ENCODE data around the gene ISG20L2.

The ISG20L2 gene

DNA sequence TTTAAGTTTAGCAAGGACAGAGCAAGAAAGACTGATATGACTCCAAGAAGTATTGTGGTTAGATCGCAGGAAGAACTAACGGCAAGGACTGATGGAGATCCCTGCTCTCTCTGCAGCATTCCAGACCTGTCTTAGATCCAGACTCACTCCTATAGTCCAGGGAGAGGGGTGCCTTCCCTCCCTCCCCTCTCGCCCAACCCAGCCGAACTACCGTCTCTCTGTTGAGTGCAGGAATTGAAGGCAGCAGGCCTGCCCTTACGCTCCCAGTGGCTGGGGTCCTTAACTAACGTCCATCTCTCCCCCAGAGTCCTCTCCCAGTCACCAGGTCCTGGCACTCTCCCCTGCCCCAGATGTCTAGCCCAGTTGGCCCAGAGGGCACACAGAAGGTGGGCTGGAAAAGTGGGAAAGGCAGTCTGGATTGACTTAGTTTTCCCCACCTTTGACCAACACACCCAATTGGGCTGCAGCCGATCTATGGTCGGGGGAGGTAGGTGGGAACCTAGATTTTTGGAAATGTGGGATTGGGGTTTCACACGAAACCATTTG is 24.3 kb downstream of the ISG20L2 start:
- peaks cover 68% of the 10 kb centered on the region for H3K27me3 ChIP-seq (replicated peaks; ENCODE audit: insufficient read depth, low read length)
- no peaks in the 10 kb centered on the region for H4K20me1 ChIP-seq (ENCODE audit: insufficient read depth, low read length)
- H3K4me1 ChIP-seq (ENCODE audit: low read length): peaks cover 16% of the 10 kb centered on the region
- no peaks in the 10 kb centered on the region for H3K79me2 ChIP-seq (ENCODE audit: low read length)
- H3K9ac ChIP-seq (ENCODE audit: low read length): no peak overlapping the region
- H3K9me2 ChIP-seq (replicated peaks; ENCODE audit: insufficient read depth, low read length): no peaks in the 10 kb centered on the region
- no peaks in the 10 kb centered on the region; the same call in 1 of the 2 replicates for H3F3A ChIP-seq (ENCODE audit: insufficient read depth, low read length)
- no peak overlapping the region for H3K27ac ChIP-seq (ENCODE audit: low read length)
- H3K4me3 ChIP-seq (ENCODE audit: low read length): no peak overlapping the region
- no peaks in the 10 kb centered on the region for H3K36me3 ChIP-seq (replicated peaks; ENCODE audit: insufficient read depth, low read length)
- DNase-seq: no peak
- no peak overlapping the region for H3K4me2 ChIP-seq (ENCODE audit: low read depth, low read length)
- TF ChIP-seq EZH2phosphoT487 (IDR thresholded peaks at IDR 0.05; ENCODE audit: low read length) (no peak), EZH2 (optimal IDR thresholded peaks at IDR 0.05; ENCODE audit: low read depth, low read length) (no peak), CTCF (IDR thresholded peaks at IDR 0.05; ENCODE audit: low read length) (no peak)
- no peaks in the 10 kb centered on the region for H3K9me3 ChIP-seq (replicated peaks; ENCODE audit: insufficient read depth, low read length)
- H2AFZ ChIP-seq (ENCODE audit: low read length): no peak overlapping the region

GRCh38 chr1:156703741-156704140 is 24.8 kb downstream of the ISG20L2 start:
- H3K9me3 ChIP-seq (replicated peaks; ENCODE audit: insufficient read depth, low read length): no peaks in the 10 kb centered on the region
- H3K27me3 ChIP-seq (replicated peaks; ENCODE audit: insufficient read depth, low read length): peaks cover 68% of the 10 kb centered on the region
- TF ChIP-seq CTCF (IDR thresholded peaks at IDR 0.05; ENCODE audit: low read length) (no peak), EZH2phosphoT487 (IDR thresholded peaks at IDR 0.05; ENCODE audit: low read length) (no peak), EZH2 (optimal IDR thresholded peaks at IDR 0.05; ENCODE audit: low read depth, low read length) (no peak)
- no peaks in the 10 kb centered on the region for H3K79me2 ChIP-seq (ENCODE audit: low read length)
- H3K27ac ChIP-seq (ENCODE audit: low read length): no peak overlapping the region
- H3K9me2 ChIP-seq (replicated peaks; ENCODE audit: insufficient read depth, low read length): no peaks in the 10 kb centered on the region
- DNase-seq: no peak
- no peak overlapping the region for H3K4me2 ChIP-seq (ENCODE audit: low read depth, low read length)
- no peak overlapping the region for H2AFZ ChIP-seq (ENCODE audit: low read length)
- H3F3A ChIP-seq (ENCODE audit: insufficient read depth, low read length): no peaks in the 10 kb centered on the region; the same call in 1 of the 2 replicates
- no peak overlapping the region for H3K9ac ChIP-seq (ENCODE audit: low read length)
- no peaks in the 10 kb centered on the region for H3K36me3 ChIP-seq (replicated peaks; ENCODE audit: insufficient read depth, low read length)
- H4K20me1 ChIP-seq (ENCODE audit: insufficient read depth, low read length): no peaks in the 10 kb centered on the region
- H3K4me1 ChIP-seq (ENCODE audit: low read length): peaks cover 16% of the 10 kb centered on the region
- H3K4me3 ChIP-seq (ENCODE audit: low read length): no peak overlapping the region

DNA sequence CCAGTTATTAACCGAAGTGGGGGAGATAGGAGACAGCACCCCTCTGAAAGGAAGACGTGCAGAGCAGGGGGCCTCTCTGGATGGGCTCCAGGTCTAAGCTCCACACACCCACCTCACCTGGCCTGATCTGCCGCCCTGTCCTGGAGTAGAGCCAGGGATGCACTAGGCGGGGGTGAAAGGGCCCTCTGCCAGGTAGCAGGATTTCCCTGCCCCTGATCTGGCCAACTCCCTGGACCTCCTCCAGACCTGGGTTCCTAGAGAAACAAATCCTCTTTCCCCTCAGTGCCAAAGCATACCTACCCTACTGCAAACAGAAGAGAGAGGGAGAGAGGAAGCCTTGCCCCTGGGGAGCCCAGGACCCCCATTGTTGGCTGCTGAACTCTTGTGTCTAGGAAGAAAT is 25.2 kb downstream of the ISG20L2 start:
- no peak overlapping the region for H3K4me3 ChIP-seq (ENCODE audit: low read length)
- H3K27me3 ChIP-seq (replicated peaks; ENCODE audit: insufficient read depth, low read length): peaks cover 68% of the 10 kb centered on the region
- H3K9me2 ChIP-seq (replicated peaks; ENCODE audit: insufficient read depth, low read length): no peaks in the 10 kb centered on the region
- no peak overlapping the region for H3K9ac ChIP-seq (ENCODE audit: low read length)
- H4K20me1 ChIP-seq (ENCODE audit: insufficient read depth, low read length): no peaks in the 10 kb centered on the region
- no peaks in the 10 kb centered on the region for H3K9me3 ChIP-seq (replicated peaks; ENCODE audit: insufficient read depth, low read length)
- no peak overlapping the region for H2AFZ ChIP-seq (ENCODE audit: low read length)
- H3K4me1 ChIP-seq (ENCODE audit: low read length): peaks cover 16% of the 10 kb centered on the region
- TF ChIP-seq CTCF (IDR thresholded peaks at IDR 0.05; ENCODE audit: low read length) (no peak), EZH2 (optimal IDR thresholded peaks at IDR 0.05; ENCODE audit: low read depth, low read length) (no peak), EZH2phosphoT487 (IDR thresholded peaks at IDR 0.05; ENCODE audit: low read length) (no peak)
- no peaks in the 10 kb centered on the region for H3K36me3 ChIP-seq (replicated peaks; ENCODE audit: insufficient read depth, low read length)
- H3F3A ChIP-seq (ENCODE audit: insufficient read depth, low read length): no peaks in the 10 kb centered on the region; the same call in 1 of the 2 replicates
- no peak overlapping the region for H3K4me2 ChIP-seq (ENCODE audit: low read depth, low read length)
- no peak overlapping the region for H3K27ac ChIP-seq (ENCODE audit: low read length)
- no peak for DNase-seq
- no peaks in the 10 kb centered on the region for H3K79me2 ChIP-seq (ENCODE audit: low read length)

Data from MM.1S (cell line).